GM21447 (cell line): ENCODE data around the gene SURF6.
"Not testable (repeated sequence)": the region's sequence is repeated elsewhere in the genome, so short reads cannot be mapped to it uniquely, and the experiment has no call there.

Source experiments
- ATAC-seq: cut with Tn5 transposase; IDR thresholded peaks from one replicate; pipeline ENCODE4 v1.9.1; 2021; ENCODE audit not compliant: unreplicated experiment

SURF6 gene

DNA sequence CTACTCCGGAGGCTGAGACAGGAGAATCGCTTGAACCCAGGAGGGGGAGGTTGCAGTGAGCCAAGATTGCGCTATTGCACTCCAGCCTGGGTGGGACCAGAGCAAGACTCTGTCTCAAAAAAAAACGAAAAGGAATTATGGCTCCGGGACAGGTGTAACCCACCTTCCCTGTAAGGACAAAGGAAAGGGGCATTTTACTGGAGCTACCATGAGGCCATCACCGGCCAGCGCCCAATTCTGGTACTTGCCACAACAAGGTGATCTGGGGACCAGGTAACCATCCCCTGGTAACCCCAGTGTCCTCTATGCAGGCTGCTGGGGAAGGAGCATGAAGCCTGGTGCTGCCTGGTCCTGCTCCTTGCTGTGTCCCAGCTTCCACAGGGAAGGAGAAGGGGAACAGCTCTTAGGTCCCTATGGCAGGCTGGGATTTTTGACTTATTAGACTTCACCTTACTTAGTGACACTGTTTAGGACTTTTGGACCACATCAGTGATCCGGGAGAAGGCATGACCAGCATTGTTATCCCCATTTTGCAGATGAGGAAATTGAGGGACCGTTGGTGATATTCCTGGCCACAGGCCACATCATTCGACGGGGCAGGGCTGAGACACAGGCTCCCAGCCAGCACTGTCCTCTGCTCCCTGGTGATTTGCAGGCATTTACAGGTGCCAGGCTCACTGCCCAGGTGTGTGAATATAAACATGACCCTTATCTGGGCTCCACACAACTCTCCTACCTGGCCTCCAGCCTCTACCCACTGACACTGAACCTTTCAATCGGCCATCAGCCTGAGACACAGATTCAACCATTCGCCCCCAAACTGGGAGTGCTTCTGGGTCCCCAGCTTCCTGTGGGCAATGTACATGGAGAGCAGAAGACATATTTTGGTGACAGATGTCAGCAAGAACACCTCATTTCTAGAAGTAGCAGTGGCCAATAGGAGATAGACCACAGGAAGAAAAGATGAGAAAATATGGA lies 34.4 kb downstream of the SURF6 start:
- ATAC-seq = no peak

DNA sequence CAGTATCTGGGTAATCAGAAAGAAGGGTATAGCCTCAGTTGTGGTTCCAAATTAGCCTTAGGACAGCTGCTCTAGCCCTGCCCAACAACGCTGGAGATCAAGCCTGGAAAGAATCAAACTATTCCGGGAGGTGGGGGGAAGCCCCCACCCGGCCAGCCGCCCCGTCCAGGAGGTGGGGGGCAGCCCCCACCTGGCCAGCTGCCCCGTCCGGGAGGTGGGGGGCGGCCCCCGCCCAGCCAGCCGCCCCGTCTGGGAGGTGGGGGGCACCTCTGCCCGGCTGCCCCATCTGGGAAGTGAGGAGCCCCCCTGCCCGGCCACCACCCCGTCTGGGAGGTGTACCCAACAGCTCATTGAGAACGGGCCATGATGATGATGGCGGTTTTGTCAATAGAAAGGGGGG lies 36.0 kb downstream of the SURF6 start:
- not testable (repeated sequence) for ATAC-seq

DNA sequence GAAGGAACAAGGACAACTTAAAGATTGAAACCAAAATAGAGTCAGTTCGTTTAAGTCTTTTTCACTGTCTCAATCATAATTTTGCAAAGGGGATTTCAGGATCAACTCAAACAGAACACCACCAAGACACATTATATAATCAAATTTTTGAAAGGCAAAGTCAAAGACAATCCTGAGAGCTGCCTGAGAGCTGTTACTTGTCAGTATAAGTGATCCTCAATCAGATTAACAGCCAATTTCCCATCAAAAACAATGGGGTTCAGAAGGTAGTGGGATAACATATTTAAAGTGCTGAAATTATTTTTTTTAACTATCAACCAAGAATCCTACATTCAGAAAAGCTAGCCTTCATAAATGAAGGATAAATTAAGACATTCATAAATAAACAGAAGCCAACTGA lies 41.7 kb downstream of the SURF6 start:
- no peak for ATAC-seq

GRCh38 chr9:133290751-133291302 lies 45.2 kb downstream of the SURF6 start:
- ATAC-seq = no peak

GRCh38 chr9:133286523-133286922 lies 49.5 kb downstream of the SURF6 start:
- no peak for ATAC-seq

- no peak for ATAC-seq
These were observed 50.7 kb downstream of the SURF6 start for GRCh38 chr9:133285252-133285775.

DNA sequence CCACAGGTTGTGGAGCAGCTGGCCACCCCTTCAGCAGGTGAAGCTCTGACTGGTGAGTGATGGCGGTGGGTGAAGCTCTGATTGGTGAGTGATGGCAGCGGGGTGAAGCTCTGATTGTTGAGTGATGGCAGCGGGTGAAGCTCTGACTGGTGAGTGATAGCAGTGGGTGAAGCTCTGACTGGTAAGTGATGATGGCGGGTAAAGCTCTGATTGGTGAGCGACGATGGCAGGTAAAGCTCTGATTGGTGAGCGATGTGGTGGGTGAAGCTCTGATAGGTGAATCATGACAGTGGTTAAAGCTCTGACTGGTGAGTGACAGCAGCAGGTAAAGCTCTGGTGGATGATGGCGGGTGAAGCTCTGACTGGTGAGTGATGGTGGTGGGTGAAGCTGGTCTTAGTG lies 51.6 kb downstream of the SURF6 start:
- ATAC-seq = no peak

DNA sequence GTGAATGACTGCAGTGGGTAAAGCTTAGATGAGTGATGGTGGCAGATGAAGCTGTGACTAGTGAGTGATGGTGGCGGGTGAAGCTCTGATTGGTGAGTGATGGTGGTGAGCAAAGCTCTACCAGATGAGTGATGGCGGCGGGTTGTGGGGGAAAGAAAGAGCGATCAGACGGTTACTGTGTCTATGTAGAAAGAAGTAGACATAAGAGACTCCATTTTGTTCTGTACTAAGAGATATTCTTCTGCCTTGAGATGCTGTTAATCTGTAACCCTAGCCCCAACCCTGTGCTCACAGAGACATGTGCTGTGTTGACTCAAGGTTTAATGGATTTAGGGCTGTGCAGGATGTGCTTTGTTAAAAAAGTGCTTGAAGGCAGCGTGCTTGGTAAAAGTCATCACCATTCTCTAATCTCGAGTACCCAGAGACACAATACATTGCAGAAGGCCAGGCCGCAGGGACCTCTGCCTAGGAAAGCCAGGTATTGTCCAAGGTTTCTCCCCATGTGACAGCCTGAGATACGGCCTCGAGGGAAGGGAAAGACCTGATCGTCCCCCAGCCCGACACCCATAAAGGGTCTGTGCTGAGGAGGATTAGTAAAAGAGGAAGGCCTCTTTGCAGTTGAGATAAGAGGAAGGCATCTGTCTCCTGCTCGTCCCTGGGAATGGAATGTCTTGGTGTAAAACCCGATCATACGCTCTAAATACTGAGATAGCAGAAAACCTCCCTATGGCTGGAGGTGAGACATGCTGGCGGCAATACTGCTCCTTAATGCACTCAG lies 52.5 kb downstream of the SURF6 start:
- ATAC-seq = not testable (repeated sequence)

GRCh38 chr9:133282464-133283238 lies 53.3 kb downstream of the SURF6 start:
- no peak for ATAC-seq

DNA sequence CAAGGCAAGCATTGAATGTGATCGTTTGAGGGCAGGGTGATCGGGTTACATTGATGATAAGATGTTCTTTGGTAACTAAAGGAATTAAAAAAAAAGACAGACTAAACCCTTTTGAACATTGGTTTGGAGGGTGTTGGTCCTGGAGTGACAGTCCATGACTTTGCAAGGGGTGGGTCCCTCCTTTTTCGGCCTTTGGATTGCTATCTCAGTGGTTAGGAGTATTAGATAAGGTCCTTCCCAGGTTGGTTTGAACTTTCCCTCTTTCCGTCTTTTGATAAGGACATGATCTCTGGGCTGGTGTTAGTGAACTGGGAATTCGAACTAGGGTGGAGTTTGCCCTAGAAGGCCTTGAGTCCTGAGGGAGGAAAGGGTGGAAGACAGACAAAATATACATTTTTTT lies 55.6 kb downstream of the SURF6 start:
- no peak for ATAC-seq
